NCI-H2227 treated with DMSO at 0.1 percent for 48 hours (cell line): Measurements from ENCODE around the gene IL17REL.

ENCODE experiments used
- DNase-seq: peaks from one replicate; lab custom pipeline; 2025; lab: John Stamatoyannopoulos, UW

The IL17REL gene

GRCh38 chr22:50012211-50013181 lies at the start of gene IL17REL:
TSS of gene IL17REL (minus strand) at chr22:50012765. CDS start at chr22:50012646, 119 bp downstream.
- no peak for DNase-seq

GRCh38 chr22:50061824-50062355 lies 49.3 kb upstream of the IL17REL start:
- no peak for DNase-seq

GRCh38 chr22:50061141-50061823 lies 48.7 kb upstream of the IL17REL start:
- no peak for DNase-seq

- no peak for DNase-seq
Observed at GRCh38 chr22:50060441-50061140, 48.0 kb upstream of the IL17REL start.

GRCh38 chr22:50059881-50060262 lies 47.3 kb upstream of the IL17REL start:
- DNase-seq = no peak

- no peak for DNase-seq
Observed at GRCh38 chr22:50058906-50059880, 46.6 kb upstream of the IL17REL start.

- no peak for DNase-seq
Observed at GRCh38 chr22:50058061-50058905, 45.7 kb upstream of the IL17REL start, which contains the start of gene TTLL8. TSS of gene TTLL8 (minus strand) at chr22:50058298.

- no peak for DNase-seq
Observed at GRCh38 chr22:50057278-50058060, 44.9 kb upstream of the IL17REL start.

GRCh38 chr22:50056214-50056972 lies 43.8 kb upstream of the IL17REL start:
- no peak for DNase-seq

GRCh38 chr22:50053861-50054260 lies 41.3 kb upstream of the IL17REL start:
- no peak for DNase-seq

GRCh38 chr22:50051930-50052329 lies 39.4 kb upstream of the IL17REL start:
- DNase-seq = no peak

- DNase-seq = no peak
Observed at GRCh38 chr22:50049299-50050195, 37.0 kb upstream of the IL17REL start.

GRCh38 chr22:50048836-50049235 lies 36.3 kb upstream of the IL17REL start:
- DNase-seq = no peak

GRCh38 chr22:50048061-50048765 lies 35.6 kb upstream of the IL17REL start:
- DNase-seq = no peak

- DNase-seq = no peak
Observed at GRCh38 chr22:50047346-50047745, 34.8 kb upstream of the IL17REL start.

GRCh38 chr22:50046481-50047245 lies 34.1 kb upstream of the IL17REL start:
- no peak for DNase-seq
